Mammary epithelial cell (primary cell): Measurements from ENCODE around the gene FAM120A.

Experiments used
- CTCF ChIP-seq, 2 donors: IDR thresholded peaks in 1 of 2; conservative IDR thresholded peaks in 1 of 2; 2 replicates each; pipeline ENCODE4 v1.5.1; 2011 to 2012; ENCODE audit warnings: inconsistent platforms in 2 of 2, low read length in 2 of 2, mild to moderate bottlenecking in 2 of 2, control low read depth in 1 of 2, low read depth in 1 of 2; ENCODE audit not compliant: insufficient read depth in 1 of 2; ENCODE audit errors: extremely low read depth in 1 of 2
- EZH2 ChIP-seq: IDR thresholded peaks from 2 replicates; pipeline ENCODE4 v1.6.1; 2012; ENCODE audit warnings: low read length, inconsistent platforms, borderline replicate concordance

- TF ChIP-seq CTCF (conservative IDR thresholded peaks at IDR 0.05 in 1 of 2, IDR thresholded peaks at IDR 0.05 in 1 of 2; ENCODE audit: extremely low read depth in 1 of 2, insufficient read depth in 1 of 2, low read depth in 1 of 2, low read length in 2 of 2): no peak
- no peak for TF ChIP-seq EZH2
Measured at GRCh38 chr9:93572636-93573515, 121.4 kb downstream of the FAM120A start.
